ENCODE data around the gene EXOC3. TPM values are rescaled to one million over a fixed set of nuclear protein-coding genes. Genes with fewer than 3 reads are reported as not detected.

The EXOC3 gene
- total RNA-seq, 2 experiments from 2014 or later, result 31.0 to 58.2 TPM

GRCh38 chr5:455806-456205, 12.8 kb downstream of the EXOC3 start:
- H3K27ac ChIP-seq (ENCODE audit: low read depth, low read length, poor library complexity, severe bottlenecking), result no peak overlapping the region
- ChIA-PET CTCF (ENCODE audit: unreplicated experiment) (no interaction called here), POLR2A (no interaction called here)
- no peak overlapping the region for H2AFZ ChIP-seq (ENCODE audit: low read length)
- intact Hi-C loops (cut with micrococcal nuclease; ENCODE audit: unreplicated experiment), result no loop called here
- peaks cover 95% of the 10 kb centered on the region for H3K36me3 ChIP-seq (ENCODE audit: insufficient read depth, low read length)
- H3K4me3 ChIP-seq (ENCODE audit: low read depth, low read length, poor library complexity, severe bottlenecking), result no peak overlapping the region
- TF ChIP-seq EZH2phosphoT487 (IDR thresholded peaks at IDR 0.05; ENCODE audit: borderline replicate concordance, low read depth, low read length), result no peak
- TF ChIP-seq CTCF (conservative IDR thresholded peaks at IDR 0.05; ENCODE audit: low read length), result no peak
- no peaks in the 10 kb centered on the region for H3K4me1 ChIP-seq (ENCODE audit: insufficient read depth, low read length, poor library complexity, severe bottlenecking)
- H4K20me1 ChIP-seq (ENCODE audit: insufficient read depth, low read length), result no peaks in the 10 kb centered on the region
- no TSS peak for BruUV-seq (replicated peaks)
- peaks cover 4% of the 10 kb centered on the region; the same call in 1 of the 2 replicates for H3K79me2 ChIP-seq (ENCODE audit: insufficient read depth, low read depth, low read length)
- H3K4me2 ChIP-seq (ENCODE audit: low read length), result no peak overlapping the region
- DNase-seq (ENCODE audit: low spot score), result no peak
- H3K9me2 ChIP-seq (ENCODE audit: insufficient read depth, low read length), result no peaks in the 10 kb centered on the region
- H3K9me3 ChIP-seq (ENCODE audit: low read length), result peaks cover 18% of the 10 kb centered on the region; the same call in 1 of the 2 replicates

- CTCF ChIA-PET (ENCODE audit: unreplicated experiment), result no interaction called here
- BruUV-seq (replicated peaks), result no TSS peak
- no peaks in the 10 kb centered on the region for H4K20me1 ChIP-seq (ENCODE audit: insufficient read depth, low read length)
- no peak for DNase-seq (ENCODE audit: low spot score)
- H3K4me1 ChIP-seq (ENCODE audit: insufficient read depth, low read length, poor library complexity, severe bottlenecking), result no peaks in the 10 kb centered on the region
- H3K27ac ChIP-seq (ENCODE audit: low read depth, low read length, poor library complexity, severe bottlenecking), result no peak overlapping the region
- TF ChIP-seq CTCF (conservative IDR thresholded peaks at IDR 0.05; ENCODE audit: low read length) (no peak), EZH2phosphoT487 (IDR thresholded peaks at IDR 0.05; ENCODE audit: borderline replicate concordance, low read depth, low read length) (no peak)
- H3K79me2 ChIP-seq (ENCODE audit: insufficient read depth, low read depth, low read length), result peaks cover 4% of the 10 kb centered on the region; the same call in 1 of the 2 replicates
- no peaks in the 10 kb centered on the region for H3K9me2 ChIP-seq (ENCODE audit: insufficient read depth, low read length)
- no peak overlapping the region for H3K4me2 ChIP-seq (ENCODE audit: low read length)
- POLR2A ChIA-PET, result no interaction called here
- intact Hi-C loops (cut with micrococcal nuclease; ENCODE audit: unreplicated experiment), result no loop called here
- H2AFZ ChIP-seq (ENCODE audit: low read length), result no peak overlapping the region
- H3K9me3 ChIP-seq (ENCODE audit: low read length), result peaks cover 11% of the 10 kb centered on the region; the same call in 1 of the 2 replicates
- no peak overlapping the region for H3K4me3 ChIP-seq (ENCODE audit: low read depth, low read length, poor library complexity, severe bottlenecking)
- peaks cover 90% of the 10 kb centered on the region for H3K36me3 ChIP-seq (ENCODE audit: insufficient read depth, low read length)
Observed at GRCh38 chr5:456351-457194, 13.6 kb downstream of the EXOC3 start.

Data from OCI-LY7 (cell line).